GM19043 (cell line): ENCODE data around the gene KCNK3.

Experiments used
- ATAC-seq: cut with Tn5 transposase; IDR thresholded peaks from one replicate; pipeline ENCODE4 v1.9.1; 2021; ENCODE audit warnings: low read depth; ENCODE audit not compliant: unreplicated experiment

Gene KCNK3

GRCh38 chr2:26769089-26769761 is 76.7 kb downstream of the KCNK3 start:
- no peak for ATAC-seq

DNA sequence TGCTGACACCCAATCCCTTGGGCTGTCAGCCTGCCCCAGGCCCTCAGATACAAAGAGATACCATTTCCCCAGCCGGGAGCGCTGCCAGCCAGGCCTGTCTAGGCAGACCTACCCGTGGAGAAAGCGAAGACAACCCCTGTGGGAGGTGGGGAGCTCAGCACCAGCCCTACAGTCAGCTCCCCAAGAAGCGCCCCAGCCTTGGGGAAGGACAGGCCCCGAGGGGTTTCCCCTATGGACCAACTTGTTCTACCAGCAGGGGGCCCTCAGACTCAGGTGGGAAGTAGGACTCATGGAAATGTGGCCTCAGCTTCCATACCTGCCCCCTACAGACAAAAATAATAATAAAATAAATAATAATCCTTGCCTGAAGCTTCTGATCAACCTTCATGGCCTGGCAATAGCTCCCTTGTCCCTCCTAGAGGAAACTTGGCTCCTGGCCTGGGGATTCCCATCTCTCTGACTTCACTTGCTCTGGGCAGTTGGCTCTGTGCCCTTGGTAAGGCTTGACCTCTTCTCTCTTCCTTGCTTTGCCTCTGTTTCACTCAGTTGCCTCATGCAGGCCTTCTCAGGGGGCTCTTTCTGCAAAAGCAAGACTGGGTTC is 78.6 kb downstream of the KCNK3 start:
- no peak for ATAC-seq

GRCh38 chr2:26772064-26773001 is 79.8 kb downstream of the KCNK3 start:
- ATAC-seq, result no peak

GRCh38 chr2:26776195-26776800 is 83.8 kb downstream of the KCNK3 start:
- ATAC-seq, result no peak

DNA sequence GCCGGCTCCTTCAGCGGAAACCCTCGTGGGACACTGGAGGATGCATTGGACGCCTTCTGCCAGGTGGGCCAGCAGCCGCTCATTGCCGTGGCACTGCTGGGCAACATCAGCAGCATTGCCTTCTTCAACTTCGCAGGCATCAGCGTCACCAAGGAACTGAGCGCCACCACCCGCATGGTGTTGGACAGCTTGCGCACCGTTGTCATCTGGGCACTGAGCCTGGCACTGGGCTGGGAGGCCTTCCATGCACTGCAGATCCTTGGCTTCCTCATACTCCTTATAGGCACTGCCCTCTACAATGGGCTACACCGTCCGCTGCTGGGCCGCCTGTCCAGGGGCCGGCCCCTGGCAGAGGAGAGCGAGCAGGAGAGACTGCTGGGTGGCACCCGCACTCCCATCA is 85.6 kb downstream of the KCNK3 start:
- ATAC-seq, result no peak

DNA sequence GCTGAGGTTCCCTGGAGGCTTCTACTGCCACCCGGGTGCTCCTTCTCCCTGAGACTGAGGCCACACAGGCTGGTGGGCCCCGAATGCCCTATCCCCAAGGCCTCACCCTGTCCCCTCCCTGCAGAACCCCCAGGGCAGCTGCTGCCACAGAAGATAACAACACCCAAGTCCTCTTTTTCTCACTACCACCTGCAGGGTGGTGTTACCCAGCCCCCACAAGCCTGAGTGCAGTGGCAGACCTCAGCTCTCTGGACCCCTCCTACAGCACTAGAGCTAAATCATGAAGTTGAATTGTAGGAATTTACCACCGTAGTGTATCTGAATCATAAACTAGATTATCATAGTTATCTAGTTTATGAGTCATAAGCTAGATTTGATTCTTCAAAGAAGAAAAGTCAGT is 86.0 kb downstream of the KCNK3 start:
- no peak for ATAC-seq

- ATAC-seq, result no peak
Measured at GRCh38 chr2:26780203-26780760, 87.8 kb downstream of the KCNK3 start.
